Measurements from ENCODE around the gene OSMR. TPM values are rescaled to one million over a fixed set of nuclear protein-coding genes. Genes with fewer than 3 reads are reported as not detected.
"Not testable (repeated sequence)": the region's sequence is repeated elsewhere in the genome, so short reads cannot be mapped to it uniquely, and the experiment has no call there.

The OSMR gene
- total RNA-seq, 6 donors from 2014 or later: 52.9 to 123 (median 72.2) TPM

- no peak for ATAC-seq (ENCODE audit: low FRiP score in 2 of 2)
- TF ChIP-seq CTCF (IDR thresholded peaks at IDR 0.05) (no peak), POLR2A (IDR thresholded peaks at IDR 0.05) (no peak)
- Histone ChIP-seq H3K36me3 (peaks cover 0 to 6% (median 0%) of the 10 kb centered on the region in 4 donors), H3K4me1 (peaks cover 11 to 33% (median 16%) of the 10 kb centered on the region in 4 donors), H3K9me3 (no peaks in the 10 kb centered on the region), H3K27ac (peak overlapping the region; percentile 93 to 99 (median 96)), H3K27me3 (peaks cover 0 to 2% (median 0%) of the 10 kb centered on the region in 4 donors), H3K4me3 (peak overlapping the region in 3 of 4 donors; percentile 72 to 90 (median 85))
- 45 to 49% methylated on average over 9 of the region's 9 CpGs for WGBS, 2 donors
- DNase-seq: no peak
Observed at GRCh38 chr5:38847559-38848347, 1.9 kb downstream of the OSMR start.

GRCh38 chr5:38848637-38849036 is 2.8 kb downstream of the OSMR start:
- no peak overlapping the region for H3K27ac ChIP-seq
- H3K27me3 ChIP-seq: peaks cover 0 to 2% (median 0%) of the 10 kb centered on the region in 4 donors
- 36 to 77% methylated on average over 2 of the region's 2 CpGs for WGBS, 2 donors
- peaks cover 5 to 37% (median 14%) of the 10 kb centered on the region in 4 donors for H3K4me1 ChIP-seq
- no peaks in the 10 kb centered on the region for H3K9me3 ChIP-seq
- TF ChIP-seq POLR2A (IDR thresholded peaks at IDR 0.05): no peak
- no peak for TF ChIP-seq POLR2AphosphoS5 (IDR thresholded peaks at IDR 0.05)
- no peak for TF ChIP-seq EP300 (IDR thresholded peaks at IDR 0.05)
- TF ChIP-seq CTCF (IDR thresholded peaks at IDR 0.05): no peak
- DNase-seq (no peak), ATAC-seq (ENCODE audit: low FRiP score in 2 of 2) (no peak)
- H3K4me3 ChIP-seq: peak overlapping the region in 3 of 4 donors; percentile 8 to 90 (median 85)
- H3K36me3 ChIP-seq: peaks cover 0 to 5% (median 0%) of the 10 kb centered on the region in 4 donors

- H3K36me3 ChIP-seq; H3K4me3 ChIP-seq; H3K9me3 ChIP-seq; ATAC-seq (ENCODE audit: low FRiP score in 2 of 2); H3K27me3 ChIP-seq; H3K27ac ChIP-seq; DNase-seq: not testable (repeated sequence)
- WGBS, 2 donors: 84 to 86% methylated on average over 5 of the region's 5 CpGs
- peaks cover 6 to 53% (median 28%) of the 10 kb centered on the region in 4 donors for H3K4me1 ChIP-seq
Observed at GRCh38 chr5:38851640-38852039, 5.8 kb downstream of the OSMR start.

- Histone ChIP-seq H3K27ac (peak overlapping the region; percentile 57 to 73 (median 70)), H3K4me1 (peaks cover 6 to 38% (median 22%) of the 10 kb centered on the region in 4 donors), H3K9me3 (no peaks in the 10 kb centered on the region), H3K36me3 (peaks cover 0 to 5% (median 1%) of the 10 kb centered on the region in 4 donors), H3K27me3 (no peaks in the 10 kb centered on the region), H3K4me3 (no peak overlapping the region)
- DNase-seq (peak in 1 of 2 donors; percentile 67), ATAC-seq (ENCODE audit: low FRiP score in 2 of 2) (peak; percentile 85 to 87)
- TF ChIP-seq POLR2AphosphoS5 (IDR thresholded peaks at IDR 0.05) (peak in 1 of 2 donors; percentile 63), EP300 (IDR thresholded peaks at IDR 0.05) (peak in 1 of 4 donors; percentile 74), CTCF (IDR thresholded peaks at IDR 0.05) (no peak), POLR2A (IDR thresholded peaks at IDR 0.05) (no peak)
- 55 to 59% methylated on average over 6 of the region's 6 CpGs for WGBS, 2 donors
Observed at GRCh38 chr5:38853753-38854470, 8.1 kb downstream of the OSMR start.

GRCh38 chr5:38854907-38855306 is 9.1 kb downstream of the OSMR start:
- H3K27ac ChIP-seq: peak overlapping the region; percentile 11 to 73 (median 70)
- H3K27me3 ChIP-seq: no peaks in the 10 kb centered on the region
- TF ChIP-seq POLR2AphosphoS5 (IDR thresholded peaks at IDR 0.05) (no peak), CTCF (IDR thresholded peaks at IDR 0.05) (no peak), POLR2A (IDR thresholded peaks at IDR 0.05) (no peak), EP300 (IDR thresholded peaks at IDR 0.05) (no peak)
- H3K4me3 ChIP-seq: no peak overlapping the region
- ATAC-seq (ENCODE audit: low FRiP score in 2 of 2) (peak in 1 of 2 donors; percentile 14), DNase-seq (no peak)
- peaks cover 0 to 5% (median 1%) of the 10 kb centered on the region in 4 donors for H3K36me3 ChIP-seq
- H3K4me1 ChIP-seq: peaks cover 6 to 34% (median 21%) of the 10 kb centered on the region in 4 donors
- no peaks in the 10 kb centered on the region for H3K9me3 ChIP-seq
- WGBS, 2 donors: 81 to 85% methylated on average over 6 to 7 of the region's 7 CpGs

Data from upper lobe of left lung (tissue), 6 donors.